ENCODE results near the gene RIMS1.

DNA sequence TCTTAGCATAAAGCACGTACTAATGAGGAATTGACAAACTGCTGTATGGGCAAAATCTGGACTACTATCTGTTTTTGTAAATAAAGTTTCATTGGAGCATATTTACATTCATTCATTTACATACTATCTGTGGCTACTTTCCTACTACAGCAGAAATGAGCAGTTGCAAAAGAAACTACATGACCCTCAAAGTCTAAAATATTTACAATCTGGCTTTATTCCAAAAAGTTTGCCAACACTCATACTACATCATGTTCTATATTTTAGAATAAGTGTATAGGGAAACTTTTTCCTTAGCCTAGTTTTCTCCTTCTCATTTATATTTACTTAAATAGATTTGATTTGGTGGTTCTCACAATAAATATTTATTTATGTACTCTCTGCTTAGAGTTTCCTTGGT lies 208.2 kb downstream of the RIMS1 start:
- TF ChIP-seq RAD21 (CRISPR knock-in tag; conservative IDR thresholded peaks at IDR 0.05 in 1 of 2, IDR thresholded peaks at IDR 0.05 in 1 of 2) = no peak
- no peak for TF ChIP-seq POLR2A (conservative IDR thresholded peaks at IDR 0.05)
- TF ChIP-seq, protein P1, sequence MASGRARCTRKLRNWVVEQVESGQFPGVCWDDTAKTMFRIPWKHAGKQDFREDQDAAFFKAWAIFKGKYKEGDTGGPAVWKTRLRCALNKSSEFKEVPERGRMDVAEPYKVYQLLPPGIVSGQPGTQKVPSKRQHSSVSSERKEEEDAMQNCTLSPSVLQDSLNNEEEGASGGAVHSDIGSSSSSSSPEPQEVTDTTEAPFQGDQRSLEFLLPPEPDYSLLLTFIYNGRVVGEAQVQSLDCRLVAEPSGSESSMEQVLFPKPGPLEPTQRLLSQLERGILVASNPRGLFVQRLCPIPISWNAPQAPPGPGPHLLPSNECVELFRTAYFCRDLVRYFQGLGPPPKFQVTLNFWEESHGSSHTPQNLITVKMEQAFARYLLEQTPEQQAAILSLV (tag; IDR thresholded peaks at IDR 0.05) = no peak
- TF ChIP-seq HNRNPUL1 (IDR thresholded peaks at IDR 0.05; ENCODE audit: low read length) = no peak
- TF ChIP-seq, protein P2, sequence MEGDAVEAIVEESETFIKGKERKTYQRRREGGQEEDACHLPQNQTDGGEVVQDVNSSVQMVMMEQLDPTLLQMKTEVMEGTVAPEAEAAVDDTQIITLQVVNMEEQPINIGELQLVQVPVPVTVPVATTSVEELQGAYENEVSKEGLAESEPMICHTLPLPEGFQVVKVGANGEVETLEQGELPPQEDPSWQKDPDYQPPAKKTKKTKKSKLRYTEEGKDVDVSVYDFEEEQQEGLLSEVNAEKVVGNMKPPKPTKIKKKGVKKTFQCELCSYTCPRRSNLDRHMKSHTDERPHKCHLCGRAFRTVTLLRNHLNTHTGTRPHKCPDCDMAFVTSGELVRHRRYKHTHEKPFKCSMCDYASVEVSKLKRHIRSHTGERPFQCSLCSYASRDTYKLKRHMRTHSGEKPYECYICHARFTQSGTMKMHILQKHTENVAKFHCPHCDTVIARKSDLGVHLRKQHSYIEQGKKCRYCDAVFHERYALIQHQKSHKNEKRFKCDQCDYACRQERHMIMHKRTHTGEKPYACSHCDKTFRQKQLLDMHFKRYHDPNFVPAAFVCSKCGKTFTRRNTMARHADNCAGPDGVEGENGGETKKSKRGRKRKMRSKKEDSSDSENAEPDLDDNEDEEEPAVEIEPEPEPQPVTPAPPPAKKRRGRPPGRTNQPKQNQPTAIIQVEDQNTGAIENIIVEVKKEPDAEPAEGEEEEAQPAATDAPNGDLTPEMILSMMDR (IDR thresholded peaks at IDR 0.05 in 2 of 3, conservative IDR thresholded peaks at IDR 0.05 in 1 of 3; ENCODE audit: insufficient read depth in 2 of 3, low read depth in 1 of 3, low read length in 3 of 3) = no peak
- TF ChIP-seq, protein P3, sequence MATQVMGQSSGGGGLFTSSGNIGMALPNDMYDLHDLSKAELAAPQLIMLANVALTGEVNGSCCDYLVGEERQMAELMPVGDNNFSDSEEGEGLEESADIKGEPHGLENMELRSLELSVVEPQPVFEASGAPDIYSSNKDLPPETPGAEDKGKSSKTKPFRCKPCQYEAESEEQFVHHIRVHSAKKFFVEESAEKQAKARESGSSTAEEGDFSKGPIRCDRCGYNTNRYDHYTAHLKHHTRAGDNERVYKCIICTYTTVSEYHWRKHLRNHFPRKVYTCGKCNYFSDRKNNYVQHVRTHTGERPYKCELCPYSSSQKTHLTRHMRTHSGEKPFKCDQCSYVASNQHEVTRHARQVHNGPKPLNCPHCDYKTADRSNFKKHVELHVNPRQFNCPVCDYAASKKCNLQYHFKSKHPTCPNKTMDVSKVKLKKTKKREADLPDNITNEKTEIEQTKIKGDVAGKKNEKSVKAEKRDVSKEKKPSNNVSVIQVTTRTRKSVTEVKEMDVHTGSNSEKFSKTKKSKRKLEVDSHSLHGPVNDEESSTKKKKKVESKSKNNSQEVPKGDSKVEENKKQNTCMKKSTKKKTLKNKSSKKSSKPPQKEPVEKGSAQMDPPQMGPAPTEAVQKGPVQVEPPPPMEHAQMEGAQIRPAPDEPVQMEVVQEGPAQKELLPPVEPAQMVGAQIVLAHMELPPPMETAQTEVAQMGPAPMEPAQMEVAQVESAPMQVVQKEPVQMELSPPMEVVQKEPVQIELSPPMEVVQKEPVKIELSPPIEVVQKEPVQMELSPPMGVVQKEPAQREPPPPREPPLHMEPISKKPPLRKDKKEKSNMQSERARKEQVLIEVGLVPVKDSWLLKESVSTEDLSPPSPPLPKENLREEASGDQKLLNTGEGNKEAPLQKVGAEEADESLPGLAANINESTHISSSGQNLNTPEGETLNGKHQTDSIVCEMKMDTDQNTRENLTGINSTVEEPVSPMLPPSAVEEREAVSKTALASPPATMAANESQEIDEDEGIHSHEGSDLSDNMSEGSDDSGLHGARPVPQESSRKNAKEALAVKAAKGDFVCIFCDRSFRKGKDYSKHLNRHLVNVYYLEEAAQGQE (IDR thresholded peaks at IDR 0.05; ENCODE audit: borderline replicate concordance) = no peak
- TF ChIP-seq, protein P3 (CRISPR knock-in tag; IDR thresholded peaks at IDR 0.05; ENCODE audit: low read depth) = no peak
- TF ChIP-seq RFX5 (IDR thresholded peaks at IDR 0.05; ENCODE audit: low read depth, low read length) = no peak
- no peak for TF ChIP-seq EZH2 (IDR thresholded peaks at IDR 0.05; ENCODE audit: borderline replicate concordance, low read depth, low read length)
- TF ChIP-seq TAF1 (IDR thresholded peaks at IDR 0.05; ENCODE audit: control insufficient read depth, extremely low read depth, insufficient read depth, low read length, severe bottlenecking) = no peak
- TF ChIP-seq HIVEP1 (CRISPR knock-in tag; IDR thresholded peaks at IDR 0.05) = no peak
